Measurements from ENCODE around the gene BUB3.

Gene BUB3, protein sequence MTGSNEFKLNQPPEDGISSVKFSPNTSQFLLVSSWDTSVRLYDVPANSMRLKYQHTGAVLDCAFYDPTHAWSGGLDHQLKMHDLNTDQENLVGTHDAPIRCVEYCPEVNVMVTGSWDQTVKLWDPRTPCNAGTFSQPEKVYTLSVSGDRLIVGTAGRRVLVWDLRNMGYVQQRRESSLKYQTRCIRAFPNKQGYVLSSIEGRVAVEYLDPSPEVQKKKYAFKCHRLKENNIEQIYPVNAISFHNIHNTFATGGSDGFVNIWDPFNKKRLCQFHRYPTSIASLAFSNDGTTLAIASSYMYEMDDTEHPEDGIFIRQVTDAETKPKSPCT

DNA sequence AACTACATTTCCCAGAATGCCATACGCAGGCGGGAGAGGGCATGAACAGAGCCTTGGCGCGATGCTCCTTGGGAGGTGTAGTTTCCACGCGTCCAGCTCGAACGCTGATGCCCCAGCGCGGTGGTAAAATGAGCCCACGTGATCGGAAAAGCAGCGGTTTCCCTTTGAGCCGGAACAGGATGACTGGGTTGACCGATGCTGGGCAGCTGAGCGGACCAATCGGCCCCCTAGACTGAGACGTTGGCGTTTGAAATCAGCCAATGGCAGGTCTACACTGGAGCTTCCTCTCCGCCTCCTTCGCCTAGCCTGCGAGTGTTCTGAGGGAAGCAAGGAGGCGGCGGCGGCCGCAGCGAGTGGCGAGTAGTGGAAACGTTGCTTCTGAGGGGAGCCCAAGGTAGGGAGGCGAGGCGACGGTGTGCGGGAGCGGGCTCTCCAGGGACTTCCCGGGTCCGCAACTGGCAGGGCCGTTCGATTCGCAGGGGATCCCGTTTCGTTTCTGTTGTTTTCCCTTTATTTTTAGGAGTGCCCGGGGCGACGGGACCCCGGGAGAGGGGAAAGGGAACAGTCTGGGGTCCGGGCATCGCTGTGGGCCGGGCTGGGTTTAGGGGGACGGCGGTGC is at the start of gene BUB3:
Gene BUB3, plus strand, starts transcription at position 311 of the 619 bp plus-strand sequence. CDS start 516 bp downstream, outside the sequence.
- peak within 1 kb of the TSS; percentile 96 for H3K4me3 ChIP-seq (ENCODE audit: low read length)
- TF ChIP-seq, protein P1, sequence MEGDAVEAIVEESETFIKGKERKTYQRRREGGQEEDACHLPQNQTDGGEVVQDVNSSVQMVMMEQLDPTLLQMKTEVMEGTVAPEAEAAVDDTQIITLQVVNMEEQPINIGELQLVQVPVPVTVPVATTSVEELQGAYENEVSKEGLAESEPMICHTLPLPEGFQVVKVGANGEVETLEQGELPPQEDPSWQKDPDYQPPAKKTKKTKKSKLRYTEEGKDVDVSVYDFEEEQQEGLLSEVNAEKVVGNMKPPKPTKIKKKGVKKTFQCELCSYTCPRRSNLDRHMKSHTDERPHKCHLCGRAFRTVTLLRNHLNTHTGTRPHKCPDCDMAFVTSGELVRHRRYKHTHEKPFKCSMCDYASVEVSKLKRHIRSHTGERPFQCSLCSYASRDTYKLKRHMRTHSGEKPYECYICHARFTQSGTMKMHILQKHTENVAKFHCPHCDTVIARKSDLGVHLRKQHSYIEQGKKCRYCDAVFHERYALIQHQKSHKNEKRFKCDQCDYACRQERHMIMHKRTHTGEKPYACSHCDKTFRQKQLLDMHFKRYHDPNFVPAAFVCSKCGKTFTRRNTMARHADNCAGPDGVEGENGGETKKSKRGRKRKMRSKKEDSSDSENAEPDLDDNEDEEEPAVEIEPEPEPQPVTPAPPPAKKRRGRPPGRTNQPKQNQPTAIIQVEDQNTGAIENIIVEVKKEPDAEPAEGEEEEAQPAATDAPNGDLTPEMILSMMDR (IDR thresholded peaks at IDR 0.05; ENCODE audit: insufficient read depth, low read depth, low read length, missing control alignments) = peak; percentile 19
- peak; percentile 100 for DNase-seq (ENCODE audit: low read depth)

DNA sequence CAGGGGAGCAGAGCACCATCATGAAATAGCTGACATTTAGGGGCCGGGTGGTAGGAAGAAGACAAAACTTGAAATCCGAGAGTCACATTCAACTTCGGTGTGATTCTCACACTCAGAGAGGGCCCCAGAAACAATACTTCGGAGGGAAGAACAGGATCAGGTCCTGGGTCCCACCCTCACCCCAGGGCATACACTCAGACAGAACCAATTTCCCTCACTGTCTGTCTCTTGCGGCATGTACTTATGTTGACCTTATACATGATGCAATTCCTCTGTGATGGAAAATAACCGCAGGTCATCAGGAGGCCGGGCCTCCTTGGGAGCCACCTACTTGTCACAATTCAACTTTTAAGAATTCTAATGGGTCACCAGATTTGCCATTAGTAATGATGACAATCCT is 44.7 kb upstream of the BUB3 start:
- TF ChIP-seq, protein P1 (IDR thresholded peaks at IDR 0.05; ENCODE audit: insufficient read depth, low read depth, low read length, missing control alignments) = no peak
- DNase-seq (ENCODE audit: low read depth) = peak; percentile 77
- H3K4me3 ChIP-seq (ENCODE audit: low read length) = no peak overlapping the region

DNA sequence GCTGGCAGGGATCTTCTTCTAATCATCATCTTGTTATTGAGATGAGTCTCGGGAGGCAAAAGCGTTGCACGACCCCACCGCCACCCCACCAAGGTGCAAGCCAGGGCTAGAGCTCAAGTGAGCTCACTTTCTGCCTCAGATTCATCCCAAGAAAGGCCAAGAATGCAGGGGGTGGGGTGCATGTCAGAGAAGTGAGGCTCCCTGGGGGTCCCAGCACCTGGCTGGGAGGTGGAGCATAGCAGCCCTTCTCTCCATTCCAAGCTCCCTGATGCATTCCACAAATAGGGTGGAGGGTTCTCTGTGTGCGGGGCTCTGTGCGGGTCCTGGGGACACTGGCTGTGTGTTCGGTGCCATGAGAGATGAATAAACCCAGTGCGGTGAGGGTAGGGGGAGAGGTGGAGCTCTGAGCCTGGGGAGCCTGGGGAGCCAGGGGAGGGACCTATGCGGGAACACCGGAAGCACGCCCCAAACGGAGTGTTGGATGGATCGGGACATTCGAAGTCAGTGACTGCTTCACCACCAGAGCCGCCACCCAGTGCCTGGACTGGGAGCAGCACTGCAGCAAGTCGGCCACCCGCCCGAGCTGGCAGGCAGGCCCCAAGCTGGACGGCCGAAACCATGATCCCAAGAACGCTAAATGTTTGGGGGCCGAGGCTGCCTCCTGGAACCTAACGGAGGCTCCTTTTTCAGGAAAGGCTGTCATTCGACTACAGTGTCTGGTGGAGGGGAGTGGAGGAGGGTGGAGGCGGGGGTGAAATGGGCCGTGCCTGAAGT is 36.4 kb upstream of the BUB3 start:
- no peak for DNase-seq (ENCODE audit: low read depth)
- no peak overlapping the region for H3K4me3 ChIP-seq (ENCODE audit: low read length)

DNA sequence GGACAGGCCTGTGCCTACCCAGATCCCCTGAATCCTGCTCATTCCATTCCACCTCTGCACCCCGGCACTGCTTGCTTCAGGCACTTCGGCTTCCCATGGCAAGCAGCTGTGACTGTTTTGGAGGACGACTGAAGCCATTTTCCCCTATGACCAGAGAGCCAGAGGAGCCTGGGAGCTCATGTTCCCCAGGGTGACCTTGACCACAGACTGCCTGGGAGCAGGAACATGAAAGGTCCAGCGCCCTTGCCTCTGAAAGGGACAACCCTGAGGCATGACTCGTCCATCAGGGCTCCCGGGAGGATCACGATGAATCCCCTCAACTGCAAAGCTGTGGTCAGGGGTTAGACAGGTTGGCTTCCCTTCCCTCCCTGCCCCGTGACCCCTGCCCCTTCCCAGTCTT is 35.1 kb upstream of the BUB3 start:
- no peak overlapping the region for H3K4me3 ChIP-seq (ENCODE audit: low read length)
- no peak for DNase-seq (ENCODE audit: low read depth)
- TF ChIP-seq, protein P1 (IDR thresholded peaks at IDR 0.05; ENCODE audit: insufficient read depth, low read depth, low read length, missing control alignments) = no peak

More for the DNA sequence above, 36.4 kb upstream of the BUB3 start:
- TF ChIP-seq, protein P1 (IDR thresholded peaks at IDR 0.05; ENCODE audit: insufficient read depth, low read depth, low read length, missing control alignments) = peak; percentile 8

DNA sequence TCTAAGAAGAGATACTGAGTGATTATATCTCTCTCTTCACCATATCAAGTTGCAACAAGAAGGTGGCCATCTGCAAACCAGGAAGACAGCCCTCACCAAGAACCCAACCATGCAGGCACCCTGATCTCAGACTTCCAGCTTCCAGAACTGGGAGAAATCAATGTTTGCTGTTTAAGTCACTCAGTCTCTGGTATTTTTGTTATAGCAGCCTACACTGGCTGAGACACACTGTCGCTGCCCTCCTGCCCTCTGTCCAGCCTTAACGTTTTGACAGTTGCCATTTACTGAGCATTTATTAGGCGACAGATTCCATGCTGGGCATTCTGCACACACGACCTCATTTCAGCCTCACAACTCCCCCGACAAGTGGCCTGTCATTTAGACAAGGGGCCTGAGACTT is 28.0 kb upstream of the BUB3 start:
- DNase-seq (ENCODE audit: low read depth) = no peak
- TF ChIP-seq, protein P1 (IDR thresholded peaks at IDR 0.05; ENCODE audit: insufficient read depth, low read depth, low read length, missing control alignments) = no peak
- H3K4me3 ChIP-seq (ENCODE audit: low read length) = no peak overlapping the region

DNA sequence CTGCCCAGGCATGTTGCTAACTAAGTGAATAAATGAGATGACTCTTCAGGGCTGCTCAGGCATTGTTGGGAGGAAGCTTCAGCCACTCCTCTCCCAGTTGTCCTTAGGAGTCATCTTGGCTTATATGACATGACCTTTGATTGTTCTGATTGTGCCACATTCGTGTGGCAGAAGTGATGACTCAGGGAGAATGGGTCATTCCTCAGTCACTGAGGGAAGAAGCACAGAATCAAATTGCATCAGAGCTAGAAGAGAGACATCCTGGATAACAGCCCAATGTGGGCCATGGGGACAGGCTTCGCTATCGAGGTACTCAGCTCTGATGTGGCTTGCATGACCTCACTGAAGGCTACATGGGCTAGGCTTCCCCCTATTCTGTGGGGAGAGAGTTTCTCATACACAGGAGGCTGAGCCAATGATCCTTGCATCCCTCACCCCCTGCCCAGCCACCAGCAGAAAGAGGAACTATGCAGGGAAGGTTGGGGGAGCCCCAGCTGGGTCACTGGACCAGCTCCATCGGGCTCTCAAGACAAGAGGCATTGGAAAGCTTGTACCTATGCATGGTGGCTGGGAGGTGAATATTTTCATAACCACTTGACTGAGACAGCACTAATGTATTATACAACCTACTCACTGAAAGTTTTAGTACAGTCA is 24.5 kb upstream of the BUB3 start:
- DNase-seq (ENCODE audit: low read depth) = peak; percentile 66
- TF ChIP-seq, protein P1 (IDR thresholded peaks at IDR 0.05; ENCODE audit: insufficient read depth, low read depth, low read length, missing control alignments) = no peak
- H3K4me3 ChIP-seq (ENCODE audit: low read length) = no peak overlapping the region
